Myocyte (in vitro differentiated cells): ENCODE results near the gene TMEM131L. TPM values are rescaled to one million over a fixed set of nuclear protein-coding genes. Genes with fewer than 3 reads are reported as not detected.

Experiments
- DNase-seq: peaks from one replicate; pipeline ENCODE4 v3.0.0-alpha.2; 2012; ENCODE audit warnings: low read depth
- total RNA-seq: library from RNA; depleted of rRNA; stranded (reverse); fragments of >200 nt; gene quantifications from 2 replicates; pipeline ENCODE4 v1.2.3, GENCODE V29; 2014

The TMEM131L gene
- total RNA-seq, 1 donor from 2014 or later: 13.3 TPM

DNA sequence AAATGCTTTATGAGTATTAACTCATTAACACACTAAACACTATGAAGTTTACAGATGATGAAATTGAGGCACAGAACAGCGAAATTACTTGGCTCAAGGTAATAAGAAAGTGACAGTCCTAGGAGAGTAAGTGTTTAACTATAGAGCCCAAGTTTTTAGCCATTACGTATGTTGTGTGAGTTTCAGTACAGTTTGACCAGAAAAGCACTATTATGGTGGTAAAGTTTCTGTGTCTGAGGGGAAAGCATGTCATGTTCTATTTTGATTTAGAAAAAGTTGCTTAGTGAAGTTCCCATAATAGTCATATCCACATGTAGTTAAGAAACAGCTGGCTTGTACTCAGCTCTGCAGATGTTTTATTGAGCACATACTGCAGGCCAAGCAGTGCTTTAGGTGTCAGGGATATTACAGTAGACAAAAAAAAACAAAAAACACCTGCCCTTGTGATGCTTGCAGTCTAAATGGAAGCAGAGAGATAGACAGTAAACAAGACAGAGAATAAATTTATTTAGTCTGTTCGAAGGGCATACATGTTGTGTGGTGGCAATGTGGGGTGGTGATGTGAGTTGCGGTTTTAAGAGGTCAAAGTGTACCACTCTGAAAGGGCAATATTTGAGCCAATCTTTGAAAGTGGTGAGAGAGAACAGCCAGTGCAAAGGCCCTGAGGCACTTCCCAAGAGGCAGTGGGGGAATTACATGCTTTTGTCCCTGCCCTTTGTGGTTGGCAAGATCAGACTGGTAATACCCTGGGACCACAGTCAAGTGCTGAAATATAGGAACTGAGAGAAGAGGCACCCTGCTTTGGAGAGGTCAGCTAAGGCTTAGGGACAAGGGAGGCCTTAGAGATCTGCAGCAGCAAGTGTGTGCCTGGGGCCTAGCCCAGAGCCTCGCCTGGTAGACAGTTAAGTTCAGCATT, 6.2 kb downstream of the TMEM131L start:
- no peak for DNase-seq

DNA sequence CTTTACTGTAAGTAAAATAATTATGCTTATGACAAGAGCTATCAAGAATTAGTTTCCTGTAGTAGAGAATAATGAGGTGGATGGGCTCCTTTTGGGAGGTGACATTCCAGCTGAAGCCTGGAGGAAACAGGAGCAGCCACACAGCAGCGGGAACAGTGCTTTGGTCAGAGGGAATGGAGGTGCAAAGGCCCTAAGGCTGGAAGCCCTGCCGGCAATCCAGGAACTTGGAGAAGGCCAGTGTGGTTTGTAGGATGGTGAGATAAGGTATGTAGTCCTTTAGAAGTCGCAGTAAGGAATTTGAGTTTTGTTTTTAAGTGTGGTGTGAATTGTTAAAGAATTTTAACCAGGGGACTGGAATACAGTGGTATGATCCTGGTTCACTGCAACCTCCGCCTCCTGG, 8.1 kb downstream of the TMEM131L start:
- DNase-seq: no peak

DNA sequence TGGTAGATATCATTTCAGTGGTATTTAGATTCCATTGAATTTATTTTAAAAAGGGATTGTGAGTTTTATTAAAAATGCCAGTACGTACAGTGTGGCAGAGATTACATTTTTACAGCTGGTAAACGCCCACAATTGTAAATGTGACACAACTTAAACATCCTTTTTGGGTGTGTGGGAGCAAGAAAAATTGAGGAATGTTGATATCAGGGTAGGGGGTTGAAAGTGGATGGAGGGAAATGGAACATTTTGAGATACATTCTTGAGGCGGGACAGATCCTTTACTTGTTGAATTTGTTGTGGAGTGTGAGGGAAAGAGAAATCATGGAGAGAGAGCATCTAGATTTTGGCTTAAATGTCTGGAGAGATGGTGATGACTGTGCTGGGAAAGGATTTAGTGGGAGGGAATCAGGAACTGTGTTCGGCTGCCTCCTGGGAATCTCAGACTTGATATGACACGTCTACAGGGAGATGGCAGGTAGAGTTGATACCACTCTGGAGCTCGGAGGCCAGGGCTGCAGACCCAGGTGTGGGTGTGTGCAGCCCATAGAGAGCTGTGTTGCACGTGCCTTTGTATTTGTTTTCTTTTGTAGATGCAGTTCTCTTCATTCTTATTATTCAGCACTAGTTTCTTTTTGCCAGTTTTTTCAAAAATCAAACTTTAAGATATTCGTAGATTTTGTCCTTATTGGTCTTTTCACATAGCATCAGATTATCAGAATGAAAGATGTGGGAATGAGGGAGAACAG, 10.8 kb downstream of the TMEM131L start:
- DNase-seq: no peak

DNA sequence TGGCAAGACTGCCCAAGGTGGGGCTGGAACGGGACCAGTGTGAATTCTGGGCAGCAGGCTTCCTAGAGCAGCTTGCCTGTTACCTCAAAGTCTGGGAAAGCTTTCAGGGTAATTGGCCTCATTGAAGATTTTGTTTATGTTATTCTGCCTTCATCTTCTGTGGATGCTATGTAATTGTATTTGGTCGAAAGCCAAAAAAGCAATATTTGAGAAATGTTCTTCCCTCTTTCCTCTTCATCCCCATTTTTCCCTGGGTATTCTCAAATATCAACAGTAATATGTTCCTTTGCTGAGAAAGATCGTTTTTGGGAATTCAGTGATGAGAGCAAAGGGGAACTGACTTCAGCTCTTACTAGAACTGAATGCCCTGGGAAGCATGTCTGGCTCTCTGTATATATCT, 12.9 kb downstream of the TMEM131L start:
- no peak for DNase-seq

DNA sequence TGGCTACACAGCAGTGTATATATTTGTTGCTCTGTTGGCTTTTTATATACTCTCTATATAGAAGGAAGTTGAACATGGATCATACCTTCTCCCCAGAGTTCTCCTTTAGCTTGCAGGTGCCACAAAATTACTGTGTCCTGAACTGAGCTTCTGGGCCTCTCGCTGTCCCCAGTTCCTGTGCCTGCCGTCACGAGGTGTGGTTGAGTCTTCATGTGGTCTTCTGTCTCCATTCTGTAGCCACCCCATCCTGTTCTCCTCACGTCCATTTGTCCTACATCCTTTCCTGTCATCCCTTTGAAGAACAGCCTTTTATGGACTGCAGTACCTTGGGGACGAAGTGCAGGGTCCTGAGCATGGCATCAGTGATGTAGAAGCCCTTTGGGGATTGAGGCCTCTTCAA, 14.5 kb downstream of the TMEM131L start:
- no peak for DNase-seq

DNA sequence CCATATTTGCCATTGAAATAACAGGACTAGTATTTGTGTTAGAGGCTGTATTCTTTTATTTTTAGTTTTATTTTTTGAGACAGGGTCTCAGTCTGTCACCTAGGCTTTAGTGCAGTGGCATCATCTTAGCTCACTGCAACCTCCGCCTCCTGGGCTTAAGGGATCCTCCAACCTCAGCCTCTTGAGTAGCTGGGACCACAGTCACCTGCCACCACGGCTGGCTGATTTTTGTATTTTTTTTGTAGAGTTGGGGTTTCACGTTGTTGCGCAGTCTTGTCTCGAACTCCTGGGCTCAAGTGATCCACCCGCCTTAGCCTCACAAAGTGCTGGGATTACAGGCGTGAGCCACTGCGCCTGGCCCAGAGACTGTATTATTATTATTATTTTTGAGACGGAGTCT, 15.3 kb downstream of the TMEM131L start:
- DNase-seq: no peak

DNA sequence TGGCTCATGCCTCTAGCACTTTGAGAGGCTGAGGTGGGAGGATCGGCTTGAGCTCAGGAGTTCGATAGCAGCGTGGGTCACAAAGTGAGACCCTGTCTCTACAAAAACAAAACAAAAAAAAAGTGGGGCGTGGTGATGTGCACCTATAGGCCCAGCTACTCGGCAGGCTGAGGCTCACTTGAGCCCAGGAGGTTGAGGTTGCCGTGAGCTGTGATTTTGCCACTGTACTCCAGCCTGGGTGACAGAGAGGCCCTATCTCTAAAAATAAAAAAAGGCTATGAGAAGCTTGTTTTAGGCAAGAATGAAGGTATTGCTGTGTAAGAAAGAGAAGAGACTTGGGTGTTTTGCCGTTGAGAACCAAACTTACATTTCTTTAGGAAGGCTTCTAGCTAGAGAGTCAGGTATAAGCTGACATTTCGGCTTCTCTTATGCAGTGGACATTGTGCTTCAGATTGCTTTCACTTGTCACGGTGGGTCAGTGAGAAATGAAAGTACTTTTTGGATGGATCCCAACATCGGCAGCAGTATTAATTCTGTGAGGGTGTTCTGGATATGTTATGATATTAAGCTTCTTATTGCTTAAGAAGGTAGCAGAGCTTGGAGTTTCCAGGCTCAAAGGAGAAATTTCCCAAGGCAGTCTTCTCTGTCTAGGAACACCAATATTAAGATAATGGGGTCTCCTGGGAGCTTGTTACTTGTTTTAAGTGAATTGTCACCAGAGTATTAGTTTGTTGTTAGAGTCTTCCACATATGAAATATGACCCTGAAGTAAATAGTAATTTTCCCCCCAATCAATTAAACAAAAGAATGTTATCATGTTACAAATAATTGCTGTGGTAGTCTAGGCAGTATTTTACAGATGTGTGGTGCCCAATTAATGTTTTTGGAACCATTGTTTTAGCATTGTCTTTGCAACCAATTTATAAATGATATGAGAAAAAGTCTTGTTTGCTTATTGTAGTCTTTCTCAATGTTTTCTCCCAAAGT, 17.6 kb downstream of the TMEM131L start:
- no peak for DNase-seq

DNA sequence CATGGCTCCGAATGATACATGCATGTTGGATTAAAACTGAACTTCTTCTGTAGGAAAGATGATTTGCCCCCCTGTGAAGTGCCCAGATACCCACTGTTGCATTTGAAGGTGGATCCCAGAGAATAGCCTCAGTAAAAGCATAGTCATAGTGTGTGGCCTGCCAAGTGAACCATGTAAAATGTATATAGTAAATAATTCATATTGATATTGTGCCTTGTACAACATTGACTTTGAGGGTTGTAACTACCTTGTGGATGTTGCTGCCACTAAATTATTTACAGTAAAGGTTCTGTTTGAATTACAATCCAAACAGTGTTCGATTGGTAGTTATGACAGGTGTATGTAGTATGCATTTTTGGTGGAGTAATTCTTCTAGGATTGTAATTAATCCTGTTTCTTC, 19.2 kb downstream of the TMEM131L start:
- DNase-seq: no peak

DNA sequence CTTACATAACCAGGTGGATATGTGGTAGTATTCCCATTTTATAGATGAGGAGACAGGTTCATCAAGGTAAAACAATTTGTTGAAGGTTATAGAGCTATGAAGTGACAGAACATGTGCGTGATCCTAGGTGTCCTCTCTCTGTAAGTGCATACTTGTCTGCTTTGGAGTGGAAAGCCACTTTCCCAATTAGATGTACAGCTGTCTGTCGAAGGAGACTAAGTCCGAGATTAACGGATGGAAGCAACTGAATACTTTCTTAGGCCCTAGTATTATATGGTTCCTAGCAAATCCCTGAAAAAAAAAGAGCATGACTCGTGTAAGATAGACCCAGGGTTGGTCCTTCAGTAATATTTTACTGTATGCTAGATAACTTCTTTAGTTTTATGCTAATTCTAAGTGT, 19.7 kb downstream of the TMEM131L start:
- no peak for DNase-seq

DNA sequence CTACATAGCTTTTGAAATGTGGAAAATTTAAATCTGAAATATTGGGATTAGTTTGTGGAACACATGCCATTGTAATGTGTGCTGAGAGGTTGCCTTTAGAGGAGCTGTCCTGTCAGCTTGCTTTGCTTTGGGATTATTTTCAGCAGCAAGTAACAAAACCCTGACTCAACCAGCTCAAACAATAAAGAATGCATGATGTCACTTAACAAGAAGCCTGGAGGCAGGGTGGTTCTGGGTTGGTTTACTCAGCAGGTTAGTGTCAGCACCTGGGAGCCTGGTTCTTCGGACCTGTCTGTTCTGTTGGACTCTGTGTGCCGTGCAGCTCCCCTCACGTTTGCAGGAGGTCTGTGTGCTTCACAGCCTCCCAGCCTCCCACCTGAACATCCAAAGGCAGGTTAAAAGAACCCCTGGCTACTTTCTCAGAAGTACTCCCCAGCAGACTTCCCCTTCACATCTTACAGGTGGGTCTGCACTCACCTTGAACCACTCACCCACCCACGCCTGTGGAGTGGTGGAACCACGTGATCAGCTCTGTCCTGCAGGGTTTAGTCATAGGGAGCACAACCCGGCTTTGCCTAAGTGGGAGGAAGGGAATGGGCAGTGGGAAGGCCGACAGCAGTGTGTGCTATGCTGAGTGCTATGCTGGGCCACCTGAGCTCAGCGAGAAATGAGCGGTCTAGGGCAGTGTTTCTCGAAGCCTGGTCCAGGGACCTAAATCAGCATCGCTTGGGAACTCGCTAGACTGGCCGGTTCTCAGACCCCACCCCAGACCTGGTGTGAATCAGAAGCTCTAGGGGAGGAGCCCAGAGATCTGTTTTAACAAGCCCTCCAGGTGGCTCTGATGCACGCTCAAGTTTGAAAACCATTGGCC, 20.4 kb downstream of the TMEM131L start:
- DNase-seq: peak; percentile 68

DNA sequence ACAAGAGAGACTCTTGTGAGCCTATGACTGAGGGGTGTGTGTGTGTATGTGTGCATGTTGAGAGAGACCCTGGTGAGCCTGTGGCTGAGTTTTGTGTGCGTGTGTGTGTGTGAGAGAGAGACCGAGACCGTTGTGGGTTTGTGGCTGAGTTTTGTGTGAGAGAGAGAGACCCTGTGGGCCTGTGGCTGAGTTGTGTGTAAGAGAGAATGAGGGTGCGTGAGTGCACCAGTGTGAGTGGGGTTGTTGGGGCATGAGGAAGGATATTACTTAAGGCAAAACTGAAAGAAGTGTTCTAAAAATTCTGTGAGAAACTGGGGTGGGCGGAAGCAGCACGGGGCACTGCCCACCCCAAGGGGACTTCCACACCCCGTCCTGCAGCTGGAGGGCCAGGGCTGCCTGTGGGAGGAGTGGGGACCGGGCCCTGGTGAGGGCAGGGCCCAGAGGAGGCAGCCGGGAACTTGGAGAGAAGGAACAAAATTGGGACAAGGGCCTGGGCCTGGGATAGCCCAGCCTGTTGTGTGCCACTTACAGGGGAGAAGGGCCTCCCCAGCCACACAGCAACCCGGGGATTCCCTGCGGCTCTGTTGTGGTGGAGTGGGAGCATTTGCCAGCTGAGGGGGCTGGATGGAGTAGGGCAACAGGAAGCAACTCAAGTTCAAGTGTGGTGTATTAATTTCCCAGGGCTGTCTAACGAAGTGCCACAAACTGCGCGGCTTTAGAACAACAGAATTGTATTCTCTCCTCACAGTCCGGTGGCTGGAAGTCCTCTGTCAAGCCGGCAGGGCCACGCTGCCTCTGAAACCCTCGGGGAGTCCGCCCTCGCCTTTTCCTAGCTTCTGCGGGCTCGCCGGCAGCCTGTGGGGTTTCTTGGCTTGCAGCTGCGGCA, 22.1 kb downstream of the TMEM131L start:
- no peak for DNase-seq

DNA sequence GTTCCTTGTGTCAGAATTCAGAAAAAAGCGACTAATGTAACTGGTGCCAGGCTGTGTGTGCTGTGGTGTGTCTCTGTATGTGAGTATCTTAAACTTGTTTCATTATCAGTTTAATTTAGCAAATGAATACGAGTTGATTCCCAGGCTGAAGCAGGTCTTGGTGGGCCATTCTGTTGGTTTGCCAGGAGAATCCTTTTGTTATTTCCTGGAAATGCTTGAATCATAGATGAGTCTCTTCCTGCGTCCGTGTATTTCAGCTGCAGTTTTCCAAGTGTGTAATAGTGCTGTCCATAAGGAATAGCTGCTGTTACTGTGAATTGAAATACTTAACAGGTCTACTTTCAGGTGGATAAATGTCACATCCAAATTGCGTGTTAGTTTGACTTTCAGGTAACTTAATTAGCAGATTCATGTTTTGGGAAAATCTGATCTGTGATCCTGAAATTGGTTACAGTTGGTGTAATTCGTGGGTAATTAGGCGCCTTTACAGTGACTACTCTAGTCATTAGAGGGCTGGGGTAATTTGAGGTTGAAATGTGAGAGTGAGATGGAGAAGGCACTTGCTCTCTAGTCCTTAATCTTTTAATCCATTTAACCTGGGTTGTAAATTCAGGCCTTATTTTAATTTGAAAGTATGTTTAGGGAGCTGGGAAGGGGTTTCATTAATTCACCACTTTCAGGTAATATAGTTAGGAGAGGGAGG, 23.8 kb downstream of the TMEM131L start:
- no peak for DNase-seq

DNA sequence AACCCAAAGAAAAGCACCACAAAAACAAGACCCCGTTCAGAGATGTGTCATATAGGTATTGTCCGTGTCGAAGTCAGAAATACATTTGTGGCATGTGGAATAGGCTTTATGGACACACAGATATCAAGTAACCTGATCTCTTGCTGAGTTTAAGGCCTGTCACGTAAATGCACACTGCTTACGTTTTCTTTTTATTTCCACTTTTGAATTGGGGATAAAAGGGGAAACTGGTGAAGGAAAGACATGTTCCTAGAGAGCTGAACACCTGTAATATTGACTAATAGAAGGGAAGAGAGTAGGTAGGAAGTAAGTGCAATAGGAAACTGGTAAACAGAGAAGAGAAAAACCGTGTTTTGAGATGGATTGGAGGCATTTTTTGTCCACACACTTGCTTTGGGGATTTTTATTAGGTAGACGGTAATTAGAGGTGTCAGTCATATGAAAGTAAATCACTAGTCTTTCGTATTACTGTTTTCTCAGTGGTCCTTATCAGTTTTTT, 24.9 kb downstream of the TMEM131L start:
- no peak for DNase-seq

DNA sequence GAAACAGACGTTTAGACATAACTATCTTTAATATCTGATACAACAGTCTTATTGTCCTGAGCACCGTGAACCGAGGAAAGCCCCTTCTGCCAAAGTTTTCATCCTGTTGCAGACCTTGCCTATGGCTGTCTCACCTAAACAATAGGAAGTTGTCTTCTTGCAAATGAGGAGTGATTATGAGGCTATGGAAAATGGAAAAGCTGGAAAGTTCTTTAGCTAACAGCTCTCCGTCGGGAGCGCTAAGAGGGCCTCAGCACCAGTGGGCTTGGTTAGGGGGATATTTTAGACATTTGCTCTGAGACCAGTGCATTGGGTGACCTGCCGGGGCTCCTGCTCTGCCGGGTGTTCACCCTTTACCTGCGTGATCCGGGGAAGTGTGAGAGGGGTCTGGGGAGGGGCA, 28.4 kb downstream of the TMEM131L start:
- DNase-seq: no peak

DNA sequence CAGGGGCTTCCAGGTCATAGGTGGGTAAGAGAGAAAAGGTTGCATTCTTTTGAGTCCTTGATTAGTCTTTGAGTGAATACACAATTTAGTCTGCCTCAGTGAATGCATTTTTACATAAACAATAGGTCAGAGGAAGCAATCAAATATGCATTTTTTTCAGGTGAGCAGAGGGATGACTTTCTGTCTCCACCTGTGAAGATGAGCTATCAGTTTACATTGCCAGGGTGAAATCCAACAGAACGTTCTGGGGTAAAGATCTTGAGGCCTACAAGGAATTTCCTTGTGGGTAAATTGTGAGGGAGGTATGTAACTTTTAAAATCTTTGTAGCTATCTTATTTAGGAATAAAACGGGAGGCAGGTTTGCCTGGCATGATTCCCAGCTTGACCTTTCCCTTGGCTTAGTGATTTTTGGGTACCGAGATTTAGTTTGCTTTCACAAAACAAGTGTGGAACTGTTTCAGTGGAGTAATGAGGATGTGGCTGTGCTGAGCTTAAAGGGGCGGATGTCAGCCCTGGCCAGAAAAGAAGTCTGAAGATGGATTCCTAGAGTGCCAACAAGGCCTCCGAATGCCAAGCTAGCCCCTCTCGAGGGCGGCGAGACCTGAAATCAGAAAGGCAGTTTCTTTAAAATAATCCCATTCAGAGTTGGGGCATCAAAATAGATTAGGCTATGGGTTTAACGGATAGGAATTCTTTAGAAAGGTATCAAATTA, 29.5 kb downstream of the TMEM131L start:
- no peak for DNase-seq

DNA sequence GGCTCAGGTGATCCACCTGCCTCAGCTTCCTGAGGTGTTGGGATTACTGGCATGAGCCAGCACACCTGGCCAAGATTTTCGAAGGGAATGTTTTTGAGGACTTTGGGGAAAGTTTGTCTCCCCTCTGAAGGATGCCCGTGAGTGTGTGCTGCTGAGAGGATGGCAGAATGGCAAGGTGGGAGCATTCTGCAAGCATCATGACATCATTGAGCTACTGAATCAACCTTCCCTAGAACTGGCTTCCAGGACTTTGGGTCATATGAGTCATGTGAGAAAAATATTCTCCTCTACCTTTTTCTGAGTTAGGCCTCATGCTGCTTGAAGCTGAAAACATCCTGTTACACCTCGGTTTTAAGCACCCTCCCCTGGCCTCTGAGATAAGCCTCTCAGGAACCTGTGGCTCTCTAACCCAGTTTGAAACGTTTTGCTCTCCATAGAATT, 31.0 kb downstream of the TMEM131L start:
- no peak for DNase-seq
